Body of pancreas (tissue), 4 donors: ENCODE data around the gene ZBTB46. TPM values are rescaled to one million over a fixed set of nuclear protein-coding genes. Genes with fewer than 3 reads are reported as not detected.

ENCODE experiments used
- ATAC-seq: fragments of 150-250 bp; one replicate; pipeline ENCODE4 v1.9.1; 2016
- DNase-seq, 4 donors: peaks; one replicate each; pipeline ENCODE4 v3.0.0-alpha.2; 2019
- H3K27ac ChIP-seq, 4 donors: fragments of 200-600 bp; sonication (generic); 1 replicate in 3 of 4; 2 replicates in 1 of 4; pipeline versions ENCODE4 v1.5.1 to v1.6.1; 2016 to 2019; ENCODE audit warnings: mild to moderate bottlenecking in 1 of 4, mixed read lengths in 1 of 4, moderate library complexity in 1 of 4
- H3K27me3 ChIP-seq, 2 donors: fragments of 200-600 bp; sonication (generic); one replicate each; pipeline ENCODE4 v1.6.0; 2016; ENCODE audit warnings: mild to moderate bottlenecking in 1 of 2
- H3K36me3 ChIP-seq, 2 donors: fragments of 200-600 bp; sonication (generic); replicated peaks in 1 of 2; 2 replicates each; pipeline ENCODE4 v1.5.1; 2016; ENCODE audit warnings: low read depth in 2 of 2; ENCODE audit not compliant: insufficient read depth in 1 of 2
- H3K4me1 ChIP-seq: fragments of 200-600 bp; sonication (generic); one replicate; pipeline ENCODE4 v1.6.0; 2016
- H3K4me3 ChIP-seq, 2 donors: fragments of 200-600 bp; sonication (generic); 1 replicate in 1 of 2; 2 replicates in 1 of 2; pipeline ENCODE4 v1.5.1; 2016 to 2019
- H3K9me3 ChIP-seq, 3 donors: fragments of 200-600 bp; sonication (generic); 1 replicate in 2 of 3; 2 replicates in 1 of 3; pipeline ENCODE4 v1.5.1; 2016
- CTCF ChIP-seq, 7 experiments: fragments of 450-650 bp in 4 of 7; fragments of 200-600 bp in 3 of 7; sonication (generic) in 3 of 7; IDR thresholded peaks; one replicate each; pipeline ENCODE4 v1.5.1; 2016 to 2019; ENCODE audit warnings: antibody characterized with exemption in 7 of 7
- POLR2A ChIP-seq, 3 donors: fragments of 450-650 bp; IDR thresholded peaks; one replicate each; pipeline ENCODE4 v1.6.1; 2016; ENCODE audit warnings: antibody characterized with exemption in 3 of 3, mild to moderate bottlenecking in 2 of 3
- WGBS, 2 donors: methylation state at CpG; one replicate each; pipeline ENCODE4 v1.1.5; 2017; 5-methylcytosine and 5-hydroxymethylcytosine counted together
- intact Hi-C: fragments of 100-400 bp; cut with DNase I; formaldehyde crosslinking; loops from one replicate; pipeline ENCODE4 v1.15.1; 2023
- total RNA-seq, 2 donors: library from RNA; depleted of rRNA; stranded (reverse); fragments of >200 nt; gene quantifications; one replicate each; pipeline ENCODE4 v1.1.0, GENCODE V29; 2016

Gene ZBTB46
- total RNA-seq, 2 donors from 2014 or later, result 4.3 to 5.4 TPM

- DNase-seq, result no peak
Measured at GRCh38 chr20:63755933-63756647, 75.0 kb downstream of the ZBTB46 start.

GRCh38 chr20:63754008-63754407 is 77.1 kb downstream of the ZBTB46 start:
- intact Hi-C loops, result no loop called here
- no peaks in the 10 kb centered on the region for H3K4me1 ChIP-seq
- DNase-seq, result no peak
- no peaks in the 10 kb centered on the region for H3K36me3 ChIP-seq
- no peaks in the 10 kb centered on the region for H3K27me3 ChIP-seq
- 83 to 84% methylated on average over 7 to 16 of the region's 16 CpGs for WGBS, 2 donors
- no peak for ATAC-seq
- H3K27ac ChIP-seq, result no peak overlapping the region
- H3K4me3 ChIP-seq, result no peak overlapping the region
- no peak for TF ChIP-seq CTCF (IDR thresholded peaks at IDR 0.05)
- TF ChIP-seq POLR2A (IDR thresholded peaks at IDR 0.05), result no peak
- no peaks in the 10 kb centered on the region for H3K9me3 ChIP-seq

More at GRCh38 chr20:63755933-63756647, 75.0 kb downstream of the ZBTB46 start:
- WGBS, 2 donors, result 79 to 81% methylated on average over 15 to 18 of the region's 18 CpGs
- no peak for TF ChIP-seq POLR2A (IDR thresholded peaks at IDR 0.05)
- no peak for TF ChIP-seq CTCF (IDR thresholded peaks at IDR 0.05)
- no peak for ATAC-seq
- intact Hi-C loops, result no loop called here
- H3K36me3 ChIP-seq, result no peaks in the 10 kb centered on the region
- H3K4me1 ChIP-seq, result no peaks in the 10 kb centered on the region
- H3K4me3 ChIP-seq, result no peak overlapping the region
- no peaks in the 10 kb centered on the region for H3K27me3 ChIP-seq
- no peaks in the 10 kb centered on the region for H3K9me3 ChIP-seq
- no peak overlapping the region for H3K27ac ChIP-seq

- Histone ChIP-seq H3K4me1 (no peaks in the 10 kb centered on the region), H3K9me3 (no peaks in the 10 kb centered on the region), H3K27ac (no peak overlapping the region), H3K4me3 (no peak overlapping the region), H3K27me3 (no peaks in the 10 kb centered on the region), H3K36me3 (no peaks in the 10 kb centered on the region)
- DNase-seq (no peak), ATAC-seq (no peak)
- intact Hi-C loops, result no loop called here
- WGBS, 2 donors, result 87 to 100% methylated on average over 2 to 13 of the region's 13 CpGs
- no peak for TF ChIP-seq CTCF (IDR thresholded peaks at IDR 0.05)
- TF ChIP-seq POLR2A (IDR thresholded peaks at IDR 0.05), result no peak
Measured at GRCh38 chr20:63753381-63753780, 77.7 kb downstream of the ZBTB46 start.

- ATAC-seq (no peak), DNase-seq (no peak)
- no peaks in the 10 kb centered on the region for H3K27me3 ChIP-seq
- no peaks in the 10 kb centered on the region for H3K36me3 ChIP-seq
- intact Hi-C loops, result no loop called here
- no peak overlapping the region for H3K4me3 ChIP-seq
- peaks cover 7% of the 10 kb centered on the region for H3K4me1 ChIP-seq
- H3K9me3 ChIP-seq, result no peaks in the 10 kb centered on the region
- WGBS, 2 donors, result 91 to 98% methylated on average over 33 to 44 of the region's 50 CpGs
- no peak overlapping the region for H3K27ac ChIP-seq
- no peak for TF ChIP-seq POLR2A (IDR thresholded peaks at IDR 0.05)
Measured at GRCh38 chr20:63752411-63753101, 78.5 kb downstream of the ZBTB46 start.

- no peaks in the 10 kb centered on the region for H3K27me3 ChIP-seq
- no peaks in the 10 kb centered on the region for H3K36me3 ChIP-seq
- no peak for DNase-seq
- intact Hi-C loops, result no loop called here
- 85 to 88% methylated on average over 18 to 22 of the region's 45 CpGs for WGBS, 2 donors
- H3K4me3 ChIP-seq, result no peak overlapping the region
- H3K27ac ChIP-seq, result no peak overlapping the region
- TF ChIP-seq POLR2A (IDR thresholded peaks at IDR 0.05), result no peak
- no peak for TF ChIP-seq CTCF (IDR thresholded peaks at IDR 0.05)
- ATAC-seq, result no peak
- no peaks in the 10 kb centered on the region for H3K9me3 ChIP-seq
- H3K4me1 ChIP-seq, result peaks cover 8% of the 10 kb centered on the region
Measured at GRCh38 chr20:63751471-63752271, 79.4 kb downstream of the ZBTB46 start.
